Measurements from ENCODE around the gene KRTAP4-4.

- no peak for TF ChIP-seq EZH2phosphoT487 (IDR thresholded peaks at IDR 0.05; ENCODE audit: borderline replicate concordance)
- TF ChIP-seq CTCF (conservative IDR thresholded peaks at IDR 0.05; ENCODE audit: low read length), result no peak
Measured at GRCh38 chr17:41199421-41200078, 39.0 kb upstream of the KRTAP4-4 start.

Measured in Loucy (cell line).